PC-3 (cell line): ENCODE data around the gene IQSEC3.

Experiments
- EZH2 ChIP-seq: fragments of 300-600 bp; sonication (generic); IDR thresholded peaks from one replicate; pipeline ENCODE4 v1.6.1; 2017; ENCODE audit warnings: antibody characterized with exemption, mild to moderate bottlenecking, low read length; ENCODE audit not compliant: unreplicated experiment
- TF ChIP-seq, protein P1 (sequence below): fragments of 300-600 bp; sonication (generic); conservative IDR thresholded peaks from 2 replicates; pipeline ENCODE4 v1.5.1; 2017; ENCODE audit warnings: antibody characterized with exemption, low read depth, mild to moderate bottlenecking, low read length

DNA sequence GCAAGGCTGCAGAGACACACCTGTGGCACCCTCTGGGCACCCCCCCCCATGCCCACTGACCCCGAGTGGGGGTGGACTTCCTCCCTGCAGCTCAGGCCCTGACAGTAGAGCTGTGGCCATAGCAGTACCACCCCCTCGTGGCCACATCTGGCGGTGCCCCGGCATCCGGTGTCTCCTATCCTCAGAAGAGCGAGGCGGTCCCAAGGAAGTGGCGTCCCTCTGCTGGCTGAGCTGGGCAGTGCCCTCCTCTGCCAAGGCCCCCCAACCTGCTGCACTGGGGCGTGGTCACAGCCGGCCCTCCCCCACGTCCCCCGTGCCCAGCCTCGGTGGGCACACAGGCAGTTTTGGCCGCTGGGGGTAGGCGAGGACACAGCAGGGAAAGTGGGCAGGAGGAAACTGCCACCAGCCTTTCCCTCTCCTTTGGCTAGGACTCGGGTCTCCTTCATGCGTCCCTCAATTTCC is 153.4 kb downstream of the IQSEC3 start:
- no peak for TF ChIP-seq EZH2
- TF ChIP-seq, protein P1, sequence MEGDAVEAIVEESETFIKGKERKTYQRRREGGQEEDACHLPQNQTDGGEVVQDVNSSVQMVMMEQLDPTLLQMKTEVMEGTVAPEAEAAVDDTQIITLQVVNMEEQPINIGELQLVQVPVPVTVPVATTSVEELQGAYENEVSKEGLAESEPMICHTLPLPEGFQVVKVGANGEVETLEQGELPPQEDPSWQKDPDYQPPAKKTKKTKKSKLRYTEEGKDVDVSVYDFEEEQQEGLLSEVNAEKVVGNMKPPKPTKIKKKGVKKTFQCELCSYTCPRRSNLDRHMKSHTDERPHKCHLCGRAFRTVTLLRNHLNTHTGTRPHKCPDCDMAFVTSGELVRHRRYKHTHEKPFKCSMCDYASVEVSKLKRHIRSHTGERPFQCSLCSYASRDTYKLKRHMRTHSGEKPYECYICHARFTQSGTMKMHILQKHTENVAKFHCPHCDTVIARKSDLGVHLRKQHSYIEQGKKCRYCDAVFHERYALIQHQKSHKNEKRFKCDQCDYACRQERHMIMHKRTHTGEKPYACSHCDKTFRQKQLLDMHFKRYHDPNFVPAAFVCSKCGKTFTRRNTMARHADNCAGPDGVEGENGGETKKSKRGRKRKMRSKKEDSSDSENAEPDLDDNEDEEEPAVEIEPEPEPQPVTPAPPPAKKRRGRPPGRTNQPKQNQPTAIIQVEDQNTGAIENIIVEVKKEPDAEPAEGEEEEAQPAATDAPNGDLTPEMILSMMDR = peak; percentile 69
